OCI-LY7 (cell line): ENCODE measurements around the gene MOGAT1. TPM values are rescaled to one million over a fixed set of nuclear protein-coding genes. Genes with fewer than 3 reads are reported as not detected.

Experiments used
- BruUV-seq: library from RNA; stranded (reverse); fragments of 400-500 nt; replicated peaks from 2 replicates; lab custom pipeline; 2021; lab: Mats Ljungman, UMichigan
- CTCF ChIA-PET: fragments of 300-600 bp; sonication (Branson Sonifier 250); formaldehyde crosslinking; loops from one replicate; lab custom pipeline; 2022; ENCODE audit warnings: antibody characterized with exemption; ENCODE audit not compliant: unreplicated experiment; lab: Charles Lee
- POLR2A ChIA-PET: fragments of 300-600 bp; sonication (Branson Sonifier 250); formaldehyde crosslinking; loops from one replicate; lab custom pipeline; 2022; ENCODE audit warnings: antibody characterized with exemption; lab: Charles Lee
- DNase-seq: peaks from one replicate; pipeline ENCODE4 v3.0.0-alpha.2; 2015; ENCODE audit warnings: low spot score
- H2AFZ ChIP-seq: fragments of 200-600 bp; sonication (generic), shearing (Covaris generic); 2 replicates; pipeline ENCODE4 v1.6.1; 2014; ENCODE audit warnings: mild to moderate bottlenecking, antibody characterized with exemption, low read length, moderate library complexity
- H3K27ac ChIP-seq: fragments of 200-600 bp; sonication (generic); 2 replicates; pipeline ENCODE4 v1.5.1; 2014; ENCODE audit warnings: mixed run types, low read depth, mild to moderate bottlenecking, moderate library complexity, low read length, inconsistent platforms; ENCODE audit not compliant: poor library complexity, severe bottlenecking
- H3K36me3 ChIP-seq: fragments of 200-600 bp; sonication (generic); 2 replicates; pipeline ENCODE4 v1.6.1; 2014; ENCODE audit warnings: mild to moderate bottlenecking, antibody characterized with exemption, low read length, moderate library complexity, mixed read lengths; ENCODE audit not compliant: insufficient read depth
- H3K4me1 ChIP-seq: fragments of 200-600 bp; sonication (generic); 2 replicates; pipeline ENCODE4 v1.5.1; 2014; ENCODE audit warnings: mild to moderate bottlenecking, low read length; ENCODE audit not compliant: insufficient read depth, poor library complexity, severe bottlenecking
- H3K4me2 ChIP-seq: fragments of 200-600 bp; sonication (generic); 2 replicates; pipeline ENCODE4 v1.6.1; 2014; ENCODE audit warnings: mild to moderate bottlenecking, low read length
- H3K4me3 ChIP-seq: fragments of 200-600 bp; sonication (generic); 2 replicates; pipeline ENCODE4 v1.5.1; 2014; ENCODE audit warnings: mild to moderate bottlenecking, low read depth, low read length; ENCODE audit not compliant: poor library complexity, severe bottlenecking
- H3K79me2 ChIP-seq: fragments of 200-600 bp; sonication (generic); 2 replicates; pipeline ENCODE4 v1.6.1; 2016; ENCODE audit warnings: low read depth, mild to moderate bottlenecking, low read length, moderate library complexity, mixed read lengths; ENCODE audit not compliant: insufficient read depth
- H3K9me2 ChIP-seq: fragments of 200-600 bp; sonication (generic); 2 replicates; pipeline ENCODE4 v1.6.1; 2016; ENCODE audit warnings: mild to moderate bottlenecking, low read length, mixed read lengths; ENCODE audit not compliant: insufficient read depth
- H3K9me3 ChIP-seq: fragments of 200-600 bp; sonication (generic); 2 replicates; pipeline ENCODE4 v1.6.1; 2014; ENCODE audit warnings: mild to moderate bottlenecking, mixed run types, low read length, mixed read lengths
- H4K20me1 ChIP-seq: fragments of 200-600 bp; sonication (generic); 2 replicates; pipeline ENCODE4 v1.6.1; 2014; ENCODE audit warnings: mild to moderate bottlenecking, antibody characterized with exemption, low read length, moderate library complexity, mixed read lengths; ENCODE audit not compliant: insufficient read depth
- EZH2phosphoT487 ChIP-seq: fragments of 200-600 bp; sonication (generic); IDR thresholded peaks from 2 replicates; pipeline ENCODE4 v1.6.1; 2018; ENCODE audit warnings: low read depth, borderline replicate concordance, mild to moderate bottlenecking, mixed run types, antibody characterized with exemption, low read length, moderate library complexity, mixed read lengths
- intact Hi-C: fragments of 100-400 bp; cut with micrococcal nuclease; formaldehyde crosslinking; loops from one replicate; pipeline ENCODE4 v1.10.0; 2022; ENCODE audit not compliant: unreplicated experiment
- total RNA-seq, 2 experiments: library from RNA; depleted of rRNA in 1 of 2; stranded (reverse); fragments of >200 nt in 1 of 2; shearing (Covaris generic) in 1 of 2; gene quantifications; 2 replicates each; pipeline ENCODE4 v1.2.3, GENCODE V29; 2014 to 2022
- TF ChIP-seq, protein P1 (sequence below): fragments of 200-600 bp; sonication (generic); conservative IDR thresholded peaks from 2 replicates; pipeline ENCODE4 v1.5.1; 2014; ENCODE audit warnings: mild to moderate bottlenecking, antibody characterized with exemption, low read length, moderate library complexity, mixed read lengths

MOGAT1 gene
- total RNA-seq, 2 experiments from 2014 or later = not detected

DNA sequence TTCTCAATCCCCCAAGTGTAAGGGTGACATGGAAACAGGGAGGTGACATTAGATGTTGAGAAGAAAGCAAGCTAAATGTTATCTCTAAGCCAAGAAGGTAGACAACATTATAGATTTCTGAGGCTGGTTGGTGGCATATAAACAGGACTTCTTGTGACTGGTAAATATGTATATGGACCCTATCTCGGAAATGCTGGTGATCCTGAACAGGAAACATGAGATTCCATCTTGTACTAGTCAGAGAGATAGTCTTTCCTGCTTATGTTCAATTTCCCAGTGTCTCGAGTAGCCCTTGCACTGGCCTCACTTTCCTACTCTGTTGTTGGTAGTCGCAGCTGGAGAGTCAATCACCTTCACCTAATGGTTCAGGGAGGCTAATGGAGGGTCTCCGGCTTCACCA, 26.8 kb downstream of the MOGAT1 start:
- H3K4me1 ChIP-seq = no peaks in the 10 kb centered on the region
- H3K4me2 ChIP-seq = no peak overlapping the region
- H3K4me3 ChIP-seq = no peak overlapping the region
- DNase-seq = no peak
- TF ChIP-seq, protein P1, sequence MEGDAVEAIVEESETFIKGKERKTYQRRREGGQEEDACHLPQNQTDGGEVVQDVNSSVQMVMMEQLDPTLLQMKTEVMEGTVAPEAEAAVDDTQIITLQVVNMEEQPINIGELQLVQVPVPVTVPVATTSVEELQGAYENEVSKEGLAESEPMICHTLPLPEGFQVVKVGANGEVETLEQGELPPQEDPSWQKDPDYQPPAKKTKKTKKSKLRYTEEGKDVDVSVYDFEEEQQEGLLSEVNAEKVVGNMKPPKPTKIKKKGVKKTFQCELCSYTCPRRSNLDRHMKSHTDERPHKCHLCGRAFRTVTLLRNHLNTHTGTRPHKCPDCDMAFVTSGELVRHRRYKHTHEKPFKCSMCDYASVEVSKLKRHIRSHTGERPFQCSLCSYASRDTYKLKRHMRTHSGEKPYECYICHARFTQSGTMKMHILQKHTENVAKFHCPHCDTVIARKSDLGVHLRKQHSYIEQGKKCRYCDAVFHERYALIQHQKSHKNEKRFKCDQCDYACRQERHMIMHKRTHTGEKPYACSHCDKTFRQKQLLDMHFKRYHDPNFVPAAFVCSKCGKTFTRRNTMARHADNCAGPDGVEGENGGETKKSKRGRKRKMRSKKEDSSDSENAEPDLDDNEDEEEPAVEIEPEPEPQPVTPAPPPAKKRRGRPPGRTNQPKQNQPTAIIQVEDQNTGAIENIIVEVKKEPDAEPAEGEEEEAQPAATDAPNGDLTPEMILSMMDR = no peak
- no peak for TF ChIP-seq EZH2phosphoT487
- POLR2A ChIA-PET = no interaction called here
- intact Hi-C loops = no loop called here
- H3K27ac ChIP-seq = no peak overlapping the region
- no peaks in the 10 kb centered on the region for H3K36me3 ChIP-seq
- H2AFZ ChIP-seq = no peak overlapping the region
- CTCF ChIA-PET = no interaction called here
- no peaks in the 10 kb centered on the region for H3K79me2 ChIP-seq
- no peaks in the 10 kb centered on the region for H4K20me1 ChIP-seq
- no peaks in the 10 kb centered on the region for H3K9me2 ChIP-seq
- BruUV-seq = no TSS peak
- no peaks in the 10 kb centered on the region for H3K9me3 ChIP-seq

DNA sequence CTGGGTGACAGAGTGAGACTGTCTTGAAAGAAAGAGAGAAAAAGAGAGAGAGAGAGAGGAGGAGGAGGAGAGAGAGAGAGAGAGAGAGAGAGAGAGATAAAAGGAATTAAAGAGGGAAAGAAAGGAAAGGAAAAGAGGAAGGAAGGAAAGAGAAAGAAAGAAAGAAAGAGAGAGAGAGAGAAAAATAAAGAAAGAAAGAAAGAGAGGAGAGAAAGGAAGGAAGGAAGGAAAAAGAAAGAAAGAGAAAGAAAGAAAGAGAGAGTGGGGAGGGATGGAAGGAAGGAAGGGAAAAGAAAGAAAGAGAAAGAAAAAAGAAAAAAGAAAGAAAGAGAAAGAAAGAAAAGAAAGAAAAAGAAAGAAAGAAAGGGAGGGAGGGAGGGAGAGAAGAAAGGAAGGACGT, 29.8 kb downstream of the MOGAT1 start:
- Histone ChIP-seq H3K79me2 (no peaks in the 10 kb centered on the region), H2AFZ (no peak overlapping the region), H3K27ac (no peak overlapping the region), H3K4me2 (no peak overlapping the region), H3K4me3 (no peak overlapping the region), H3K9me2 (no peaks in the 10 kb centered on the region), H4K20me1 (no peaks in the 10 kb centered on the region), H3K4me1 (no peaks in the 10 kb centered on the region), H3K9me3 (no peaks in the 10 kb centered on the region), H3K36me3 (no peaks in the 10 kb centered on the region)
- ChIA-PET POLR2A (no interaction called here), CTCF (no interaction called here)
- no TSS peak for BruUV-seq
- no peak for DNase-seq
- TF ChIP-seq EZH2phosphoT487 = no peak
- TF ChIP-seq, protein P1 = no peak
- intact Hi-C loops = no loop called here

DNA sequence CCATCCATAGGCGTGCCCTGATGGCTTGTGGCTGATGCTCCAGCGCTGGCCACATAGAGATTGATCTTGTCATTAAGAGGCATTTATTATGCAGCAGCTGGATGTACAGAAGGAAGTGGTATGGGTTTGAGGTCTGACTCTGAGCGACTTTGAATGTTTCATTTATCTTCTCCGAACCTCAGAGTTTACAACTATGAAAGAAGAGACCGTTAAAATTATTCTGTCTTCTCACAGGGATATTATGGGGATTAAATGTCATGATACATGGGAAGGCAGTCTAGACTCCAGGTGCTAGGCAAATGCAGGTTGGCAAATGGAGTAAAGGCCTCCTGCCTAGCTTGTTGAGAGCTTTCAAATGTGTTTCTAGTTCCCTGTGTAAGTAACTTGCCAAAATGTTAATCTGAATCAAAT, 30.3 kb downstream of the MOGAT1 start:
- no TSS peak for BruUV-seq
- H3K4me2 ChIP-seq = no peak overlapping the region
- no peaks in the 10 kb centered on the region for H3K9me2 ChIP-seq
- no peaks in the 10 kb centered on the region for H3K9me3 ChIP-seq
- no peaks in the 10 kb centered on the region for H4K20me1 ChIP-seq
- intact Hi-C loops = no loop called here
- H3K4me1 ChIP-seq = no peaks in the 10 kb centered on the region
- H3K27ac ChIP-seq = no peak overlapping the region
- H2AFZ ChIP-seq = no peak overlapping the region
- no peak for TF ChIP-seq EZH2phosphoT487
- TF ChIP-seq, protein P1 = no peak
- no peak for DNase-seq
- CTCF ChIA-PET = no interaction called here
- H3K79me2 ChIP-seq = no peaks in the 10 kb centered on the region
- POLR2A ChIA-PET = interaction anchor here (0.6 kb wide), 1 partner anchor 228 kb away, joined by 5 read pairs; no protein-coding TSS in a partner anchor
- H3K4me3 ChIP-seq = no peak overlapping the region
- H3K36me3 ChIP-seq = no peaks in the 10 kb centered on the region
